ENCODE results near the gene JMJD8. TPM values are rescaled to one million over a fixed set of nuclear protein-coding genes. Genes with fewer than 3 reads are reported as not detected.

JMJD8 gene
- total and polyA plus RNA-seq, 7 donors, result 19.1 to 63.5 (median 25.5) TPM

- Histone ChIP-seq H3K27ac (peak overlapping the region; percentile 93), H3K4me1 (peaks cover 63% of the 10 kb centered on the region)
Measured at GRCh38 chr16:644556-644955, 39.6 kb downstream of the JMJD8 start.

DNA sequence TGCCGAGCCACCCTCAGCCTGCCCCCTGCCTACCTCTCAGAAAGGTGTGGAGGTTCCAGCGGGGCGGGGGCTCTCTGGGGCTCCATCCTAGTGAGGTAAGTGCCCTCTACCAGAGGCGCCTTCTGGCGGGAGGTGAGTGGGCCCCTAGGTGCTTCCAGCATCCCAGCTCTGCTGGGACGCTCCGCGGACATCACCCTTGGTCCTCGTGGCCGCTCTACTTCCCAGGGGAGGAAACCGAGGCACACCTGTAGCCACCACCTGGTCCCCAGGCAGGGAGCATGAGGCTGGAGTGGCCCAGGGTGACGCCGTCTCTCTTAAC, 41.1 kb downstream of the JMJD8 start:
- no peak for TF ChIP-seq CTCF (IDR thresholded peaks at IDR 0.05)
- Histone ChIP-seq H3K4me3 (peak overlapping the region; percentile 88), H3K36me3 (ENCODE audit: insufficient read depth in 1 of 2, low read depth in 1 of 2) (peaks cover 0 to 5% of the 10 kb centered on the region in 2 donors), H3K9me3 (no peaks in the 10 kb centered on the region), H3K4me1 (peaks cover 56% of the 10 kb centered on the region), H3K27me3 (ENCODE audit: insufficient read depth in 3 of 3, low read length in 2 of 3) (no peaks in the 10 kb centered on the region), H3K27ac (peak overlapping the region; percentile 92)
- DNase-seq (no peak), ATAC-seq (no peak)
- 80 to 87% (median 83%) methylated on average over 13 of the region's 13 CpGs for WGBS, 3 donors
- intact Hi-C loops (cut with DNase I), result no loop called here

More at GRCh38 chr16:644556-644955, 39.6 kb downstream of the JMJD8 start:
- no peaks in the 10 kb centered on the region for H3K9me3 ChIP-seq
- H3K36me3 ChIP-seq (ENCODE audit: insufficient read depth in 1 of 2, low read depth in 1 of 2), result peaks cover 0 to 5% of the 10 kb centered on the region in 2 donors
- no peak for ATAC-seq
- intact Hi-C loops (cut with DNase I), result no loop called here
- TF ChIP-seq CTCF (IDR thresholded peaks at IDR 0.05), result no peak
- 83 to 95% (median 88%) methylated on average over 12 of the region's 12 CpGs for WGBS, 3 donors
- no peaks in the 10 kb centered on the region for H3K27me3 ChIP-seq (ENCODE audit: insufficient read depth in 3 of 3, low read length in 2 of 3)
- H3K4me3 ChIP-seq, result no peak overlapping the region
- no peak for DNase-seq

DNA sequence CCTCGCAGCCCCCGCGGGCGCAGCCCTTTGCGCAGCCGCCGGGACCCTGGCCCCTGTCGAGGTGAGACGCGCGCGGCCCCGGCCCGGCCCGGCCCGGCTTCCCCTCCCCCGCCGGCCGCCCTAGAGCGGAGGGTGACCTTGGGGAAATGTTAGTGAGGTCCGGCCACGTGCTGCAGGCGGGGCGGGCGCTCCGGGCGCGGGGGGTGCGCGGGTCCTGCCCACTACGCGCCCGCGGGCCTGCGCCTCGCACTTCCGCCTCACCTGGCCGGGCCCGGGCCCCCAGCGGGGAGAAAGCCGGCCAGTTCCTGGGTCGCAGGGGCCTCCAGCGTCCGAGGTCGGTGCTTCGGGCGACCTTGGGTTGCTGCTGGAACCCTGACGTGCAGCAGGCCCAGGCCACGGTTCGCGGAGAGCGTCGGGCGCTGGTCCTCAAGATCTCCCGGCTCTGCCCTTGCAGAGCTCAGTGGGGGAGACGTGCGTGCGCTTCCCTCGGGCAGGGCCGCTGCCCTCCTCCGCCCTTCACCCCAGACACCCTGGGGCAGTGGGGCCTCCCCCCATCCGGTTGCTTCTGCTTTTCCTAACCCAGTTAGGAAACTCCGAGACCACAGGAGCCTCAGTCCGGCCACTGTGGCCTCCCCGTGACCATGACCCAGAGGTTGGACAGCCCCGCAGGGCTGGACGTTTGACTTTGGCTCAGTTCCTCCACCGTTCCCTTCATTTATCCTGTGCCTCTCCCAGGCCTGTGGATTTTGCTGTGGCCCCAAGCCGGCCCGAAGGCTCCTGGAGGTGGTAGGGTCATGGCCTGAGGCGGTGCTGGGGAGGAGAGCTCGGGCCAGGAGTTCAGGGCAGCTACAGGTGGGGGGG, 41.7 kb downstream of the JMJD8 start:
- H3K4me1 ChIP-seq, result peaks cover 58% of the 10 kb centered on the region
- peak; percentile 69 to 85 for DNase-seq
- H3K36me3 ChIP-seq (ENCODE audit: insufficient read depth in 1 of 2, low read depth in 1 of 2), result peaks cover 0 to 5% of the 10 kb centered on the region in 2 donors
- no peaks in the 10 kb centered on the region for H3K9me3 ChIP-seq
- intact Hi-C loops (cut with DNase I), result no loop called here
- peak overlapping the region; percentile 88 for H3K4me3 ChIP-seq
- WGBS, 3 donors, result 4 to 7% (median 7%) methylated on average over 35 to 72 of the region's 72 CpGs
- ATAC-seq, result peak; percentile 51 to 52 (median 52)
- H3K27ac ChIP-seq, result peak overlapping the region; percentile 92
- no peak for TF ChIP-seq CTCF (IDR thresholded peaks at IDR 0.05)
- H3K27me3 ChIP-seq (ENCODE audit: insufficient read depth in 3 of 3, low read length in 2 of 3), result no peaks in the 10 kb centered on the region

DNA sequence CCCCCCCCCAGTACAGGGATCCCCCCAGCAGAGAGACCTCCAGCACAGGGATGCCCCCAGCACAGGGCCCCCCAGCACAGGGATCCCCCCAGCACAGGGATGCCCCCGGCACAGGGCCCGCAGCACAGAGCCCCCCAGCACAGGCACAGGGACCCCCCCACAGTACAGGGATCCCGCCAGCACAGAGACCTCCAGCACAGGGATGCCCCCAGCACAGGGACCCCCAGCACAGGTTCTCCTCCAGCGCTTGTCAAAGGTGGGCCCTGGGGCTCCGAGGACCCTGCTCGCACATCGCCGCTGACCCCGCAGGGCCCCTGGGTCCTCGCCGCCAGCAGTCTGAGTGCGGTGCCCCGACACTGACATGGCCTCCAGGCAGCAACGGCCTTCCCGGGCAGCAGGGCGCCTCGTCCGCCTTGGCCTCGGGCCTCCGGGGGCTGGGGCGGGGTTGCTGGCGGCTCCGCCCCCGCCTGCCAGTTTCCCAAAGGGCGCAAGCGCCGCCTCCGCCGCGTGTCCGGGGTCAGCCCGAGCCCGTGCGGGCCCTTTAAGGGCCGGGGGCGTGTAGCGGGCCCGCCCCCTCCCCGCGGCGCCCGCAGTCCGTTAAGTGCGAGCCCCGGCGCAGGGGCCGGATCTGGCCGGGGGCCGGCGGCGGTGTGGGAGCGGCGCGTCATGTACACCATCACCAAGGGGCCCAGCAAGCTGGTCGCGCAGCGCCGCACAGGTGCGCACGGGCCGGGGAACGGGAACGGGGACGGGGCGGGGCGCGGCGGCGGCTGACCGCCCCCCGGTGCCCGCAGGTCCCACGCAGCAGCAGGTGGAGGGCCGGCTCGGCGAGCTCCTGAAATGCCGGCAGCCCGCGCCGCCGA, 42.6 kb downstream of the JMJD8 start, which contains the start of gene MCRIP2:
Gene MCRIP2, plus strand, starts transcription at position 503 of the 863 bp plus-strand sequence. Its CDS starts 164 bp downstream, at position 667.
- Histone ChIP-seq H3K4me1 (peaks cover 52% of the 10 kb centered on the region), H3K27me3 (ENCODE audit: insufficient read depth in 3 of 3, low read length in 2 of 3) (no peaks in the 10 kb centered on the region), H3K4me3 (peak within 1 kb of the TSS; percentile 88), H3K27ac (peak within 1 kb of the TSS; percentile 92), H3K9me3 (no peaks in the 10 kb centered on the region), H3K36me3 (ENCODE audit: insufficient read depth in 1 of 2, low read depth in 1 of 2) (peaks cover 0 to 5% of the 10 kb centered on the region in 2 donors)
- DNase-seq (peak; percentile 89 to 94), ATAC-seq (peak; percentile 71 to 73 (median 72))
- intact Hi-C loops (cut with DNase I), result no loop called here
- WGBS, 3 donors, result 1 to 2% (median 2%) methylated on average over 50 to 81 of the region's 81 CpGs
- TF ChIP-seq CTCF (IDR thresholded peaks at IDR 0.05), result no peak

All from psoas muscle (tissue), 8 donors.